ENCODE data around the gene TBC1D22B. TPM values are rescaled to one million over a fixed set of nuclear protein-coding genes. Genes with fewer than 3 reads are reported as not detected.

The TBC1D22B gene
- total RNA-seq, 2 experiments from 2014 or later = 8.0 to 12.3 TPM

GRCh38 chr6:37251211-37251780 lies 6.3 kb upstream of the TBC1D22B start:
- H3K4me1 ChIP-seq (ENCODE audit: insufficient read depth, low read length, poor library complexity, severe bottlenecking) = no peaks in the 10 kb centered on the region
- no peak for DNase-seq (ENCODE audit: low spot score)
- BruUV-seq (replicated peaks) = no TSS peak
- POLR2A ChIA-PET = interaction anchor here (0.6 to 1.7 kb wide), 3 partner anchors 11 to 70 kb away, joined by 3 to 4 read pairs (median 3); no protein-coding TSS in a partner anchor
- no peaks in the 10 kb centered on the region for H3K9me2 ChIP-seq (ENCODE audit: insufficient read depth, low read length)
- no peak overlapping the region for H3K4me2 ChIP-seq (ENCODE audit: low read length)
- H3K9me3 ChIP-seq (ENCODE audit: low read length) = no peaks in the 10 kb centered on the region
- no peaks in the 10 kb centered on the region for H3K36me3 ChIP-seq (ENCODE audit: insufficient read depth, low read length)
- no peaks in the 10 kb centered on the region for H3K79me2 ChIP-seq (ENCODE audit: insufficient read depth, low read depth, low read length)
- H3K27ac ChIP-seq (ENCODE audit: low read depth, low read length, poor library complexity, severe bottlenecking) = no peak overlapping the region
- TF ChIP-seq CTCF (conservative IDR thresholded peaks at IDR 0.05; ENCODE audit: low read length) = no peak
- no peak for TF ChIP-seq EZH2phosphoT487 (IDR thresholded peaks at IDR 0.05; ENCODE audit: borderline replicate concordance, low read depth, low read length)
- CTCF ChIA-PET (ENCODE audit: unreplicated experiment) = no interaction called here
- no peak overlapping the region for H3K4me3 ChIP-seq (ENCODE audit: low read depth, low read length, poor library complexity, severe bottlenecking)
- intact Hi-C loops (cut with micrococcal nuclease; ENCODE audit: unreplicated experiment) = no loop called here
- H2AFZ ChIP-seq (ENCODE audit: low read length) = no peak overlapping the region
- no peaks in the 10 kb centered on the region for H4K20me1 ChIP-seq (ENCODE audit: insufficient read depth, low read length)

- Histone ChIP-seq H3K4me3 (ENCODE audit: low read depth, low read length, poor library complexity, severe bottlenecking) (no peak overlapping the region), H2AFZ (ENCODE audit: low read length) (no peak overlapping the region), H3K27ac (ENCODE audit: low read depth, low read length, poor library complexity, severe bottlenecking) (no peak overlapping the region), H3K4me1 (ENCODE audit: insufficient read depth, low read length, poor library complexity, severe bottlenecking) (peaks cover 11% of the 10 kb centered on the region), H3K4me2 (ENCODE audit: low read length) (no peak overlapping the region), H3K36me3 (ENCODE audit: insufficient read depth, low read length) (no peaks in the 10 kb centered on the region), H3K9me2 (ENCODE audit: insufficient read depth, low read length) (no peaks in the 10 kb centered on the region), H3K79me2 (ENCODE audit: insufficient read depth, low read depth, low read length) (peaks cover 7% of the 10 kb centered on the region; the same call in 1 of the 2 replicates), H3K9me3 (ENCODE audit: low read length) (no peaks in the 10 kb centered on the region), H4K20me1 (ENCODE audit: insufficient read depth, low read length) (no peaks in the 10 kb centered on the region)
- intact Hi-C loops (cut with micrococcal nuclease; ENCODE audit: unreplicated experiment) = no loop called here
- ChIA-PET POLR2A (no interaction called here), CTCF (ENCODE audit: unreplicated experiment) (no interaction called here)
- no TSS peak for BruUV-seq (replicated peaks)
- DNase-seq (ENCODE audit: low spot score) = no peak
- TF ChIP-seq CTCF (conservative IDR thresholded peaks at IDR 0.05; ENCODE audit: low read length) = no peak
- no peak for TF ChIP-seq EZH2phosphoT487 (IDR thresholded peaks at IDR 0.05; ENCODE audit: borderline replicate concordance, low read depth, low read length)
Observed at GRCh38 chr6:37253486-37254007, 4.0 kb upstream of the TBC1D22B start.

- H3K4me1 ChIP-seq (ENCODE audit: insufficient read depth, low read length, poor library complexity, severe bottlenecking) = peaks cover 25% of the 10 kb centered on the region
- no peak overlapping the region for H2AFZ ChIP-seq (ENCODE audit: low read length)
- H4K20me1 ChIP-seq (ENCODE audit: insufficient read depth, low read length) = peaks cover 3% of the 10 kb centered on the region; the same call in 1 of the 2 replicates
- no peaks in the 10 kb centered on the region for H3K36me3 ChIP-seq (ENCODE audit: insufficient read depth, low read length)
- H3K79me2 ChIP-seq (ENCODE audit: insufficient read depth, low read depth, low read length) = peaks cover 18% of the 10 kb centered on the region; the same call in 1 of the 2 replicates
- H3K4me3 ChIP-seq (ENCODE audit: low read depth, low read length, poor library complexity, severe bottlenecking) = no peak overlapping the region
- no TSS peak for BruUV-seq (replicated peaks)
- POLR2A ChIA-PET = no interaction called here
- no peak overlapping the region for H3K27ac ChIP-seq (ENCODE audit: low read depth, low read length, poor library complexity, severe bottlenecking)
- H3K9me3 ChIP-seq (ENCODE audit: low read length) = no peaks in the 10 kb centered on the region
- H3K9me2 ChIP-seq (ENCODE audit: insufficient read depth, low read length) = no peaks in the 10 kb centered on the region
- CTCF ChIA-PET (ENCODE audit: unreplicated experiment) = interaction anchor here (0.6 kb wide), 1 partner anchor 15 kb away, joined by 3 read pairs; no protein-coding TSS in a partner anchor
- intact Hi-C loops (cut with micrococcal nuclease; ENCODE audit: unreplicated experiment) = no loop called here
- H3K4me2 ChIP-seq (ENCODE audit: low read length) = no peak overlapping the region
- DNase-seq (ENCODE audit: low spot score) = no peak
- no peak for TF ChIP-seq EZH2phosphoT487 (IDR thresholded peaks at IDR 0.05; ENCODE audit: borderline replicate concordance, low read depth, low read length)
- TF ChIP-seq CTCF (conservative IDR thresholded peaks at IDR 0.05; ENCODE audit: low read length) = no peak
Observed at GRCh38 chr6:37254881-37255280, 2.7 kb upstream of the TBC1D22B start.
